K562 (cell line): Measurements from ENCODE around the gene CTIF. TPM values are rescaled to one million over a fixed set of nuclear protein-coding genes. Genes with fewer than 3 reads are reported as not detected.

Source experiments
- ATAC-seq: fragments of 200-7000 bp; cut with Tn5 transposase; 3 replicates; pipeline ENCODE4 v1.9.1; 2020; ENCODE audit warnings: moderate library complexity
- BruUV-seq: library from RNA; stranded (reverse); fragments of 400-500 nt; replicated peaks from 2 replicates; lab custom pipeline; 2021; lab: Mats Ljungman, UMichigan
- CTCF ChIA-PET: fragments of 300-600 bp; formaldehyde crosslinking; extraction: SDS; loops from one replicate; lab custom pipeline; 2021; ENCODE audit warnings: low intra/inter-chr PET ratio; lab: Yijun Ruan, JAX
- POLR2A ChIA-PET: fragments of 300-600, 350-650 bp; sonication (Branson Sonifier 250); formaldehyde crosslinking; extraction: SDS; loops from one replicate; lab custom pipeline; 2021; ENCODE audit warnings: antibody characterized with exemption, inconsistent platforms; lab: Yijun Ruan, JAX
- DNase-seq, 4 experiments: peaks; one replicate each; pipeline versions ENCODE4 v3.0.0 to v3.0.0-alpha.2; 2011 to 2018; ENCODE audit warnings: low spot score in 3 of 4, mixed read lengths in 3 of 4; ENCODE audit errors: extremely low read depth in 1 of 4
- FAIRE-seq: peaks from 2 replicates; lab custom pipeline; 2011; peaks lifted over from hg19 to GRCh38; lab: Jason Lieb, UNC
- H2AFZ ChIP-seq: 2 replicates; pipeline ENCODE4 v1.6.0; 2011; ENCODE audit warnings: low read depth, low read length, control low read depth, inconsistent platforms
- H3K27ac ChIP-seq: fragments of 200-600 bp; 3 replicates; pipeline ENCODE4 v1.8.0; 2011; ENCODE audit warnings: low read depth, mild to moderate bottlenecking, control low read depth, inconsistent platforms, low read length, moderate library complexity, mixed read lengths; ENCODE audit errors: extremely low read depth
- H3K27me3 ChIP-seq, 2 experiments: fragments of 300-600 bp in 1 of 2; 2 replicates in 1 of 2; 3 replicates in 1 of 2; pipeline versions ENCODE4 v1.6.0 to v1.8.0; 2011; ENCODE audit warnings: inconsistent platforms in 2 of 2, low read length in 2 of 2, mild to moderate bottlenecking in 1 of 2, mixed read lengths in 1 of 2, moderate library complexity in 1 of 2; ENCODE audit not compliant: control insufficient read depth in 2 of 2, insufficient read depth in 2 of 2
- H3K36me3 ChIP-seq: fragments of 300-600 bp; 3 replicates; pipeline ENCODE4 v1.8.0; 2011; ENCODE audit warnings: mild to moderate bottlenecking, low read length, inconsistent platforms; ENCODE audit not compliant: control insufficient read depth, insufficient read depth
- H3K4me1 ChIP-seq, 2 experiments: fragments of 200-600 bp in 1 of 2; replicated peaks in 1 of 2; 2 replicates in 1 of 2; 3 replicates in 1 of 2; pipeline versions ENCODE4 v1.5.1 to v1.8.0; 2011; ENCODE audit warnings: inconsistent platforms in 2 of 2, low read length in 2 of 2, mild to moderate bottlenecking in 1 of 2, mixed read lengths in 1 of 2, moderate library complexity in 1 of 2; ENCODE audit not compliant: control insufficient read depth in 2 of 2, insufficient read depth in 2 of 2
- H3K4me2 ChIP-seq: 2 replicates; pipeline ENCODE4 v1.6.1; 2011; ENCODE audit warnings: low read length, control low read depth, inconsistent platforms, mixed read lengths; ENCODE audit not compliant: insufficient read depth
- H3K4me3 ChIP-seq: fragments of 200-600 bp; sonication (generic), shearing (Covaris generic); 2 replicates; pipeline ENCODE4 v1.5.1; 2016; ENCODE audit warnings: control low read depth, inconsistent platforms
- H3K79me2 ChIP-seq: fragments of 200-600 bp; 3 replicates; pipeline ENCODE4 v1.8.0; 2011; ENCODE audit warnings: low read length, inconsistent platforms; ENCODE audit not compliant: control insufficient read depth, insufficient read depth
- H3K9ac ChIP-seq, 2 experiments: 2 replicates each; pipeline versions ENCODE4 v1.6.0 to v1.6.1; 2011; ENCODE audit warnings: low read depth in 2 of 2, low read length in 2 of 2, control low read depth in 1 of 2, inconsistent platforms in 1 of 2, mild to moderate bottlenecking in 1 of 2, mixed read lengths in 1 of 2; ENCODE audit not compliant: insufficient read depth in 1 of 2
- H3K9me1 ChIP-seq: one replicate; pipeline ENCODE4 v1.6.0; 2011; ENCODE audit warnings: inconsistent platforms, mild to moderate bottlenecking, low read length, moderate library complexity; ENCODE audit not compliant: control insufficient read depth, insufficient read depth
- H3K9me3 ChIP-seq: replicated peaks from 2 replicates; pipeline ENCODE4 v1.5.1; 2011; ENCODE audit warnings: low read depth, low read length, inconsistent platforms; ENCODE audit not compliant: control insufficient read depth, insufficient read depth
- H4K20me1 ChIP-seq: replicated peaks from 2 replicates; pipeline ENCODE4 v1.6.1; 2011; ENCODE audit warnings: low read length, inconsistent platforms, mixed read lengths; ENCODE audit not compliant: control insufficient read depth, insufficient read depth
- ESRRB ChIP-seq: fragments of 250-450 bp; sonication (Bioruptor Pico); IDR thresholded peaks from 2 replicates; pipeline ENCODE4 v1.5.0; 2020; ENCODE audit warnings: mild to moderate bottlenecking, moderate library complexity, borderline replicate concordance
- GTF3C2 ChIP-seq: IDR thresholded peaks from 3 replicates; pipeline ENCODE4 v1.6.1; 2011; ENCODE audit warnings: borderline replicate concordance, mild to moderate bottlenecking, moderate library complexity; ENCODE audit not compliant: insufficient read length; ENCODE audit errors: extremely low read depth
- HDAC3 ChIP-seq: fragments of 450-650 bp; IDR thresholded peaks from 2 replicates; pipeline ENCODE4 v1.6.1; 2018; ENCODE audit warnings: borderline replicate concordance, mild to moderate bottlenecking, moderate library complexity; ENCODE audit not compliant: partially characterized antibody
- PPARD ChIP-seq: fragments of 250-450 bp; sonication (Bioruptor Pico); IDR thresholded peaks from 2 replicates; pipeline ENCODE4 v1.8.0; 2022; ENCODE audit warnings: inconsistent platforms, mild to moderate bottlenecking, moderate library complexity
- SLC30A9 ChIP-seq: fragments of 250-450 bp; sonication (Bioruptor Pico); IDR thresholded peaks from 2 replicates; pipeline ENCODE4 v1.8.0; 2022; ENCODE audit warnings: mild to moderate bottlenecking, moderate library complexity
- SMC3 ChIP-seq: conservative IDR thresholded peaks from 2 replicates; pipeline ENCODE4 v1.6.1; 2011; ENCODE audit warnings: low read depth, low read length, improper control_type of control experiment; ENCODE audit not compliant: insufficient read depth
- ZKSCAN1 ChIP-seq: fragments of 150-350 bp; IDR thresholded peaks from 2 replicates; pipeline ENCODE4 v1.6.1; 2016; ENCODE audit warnings: low read depth, low read length
- ZNF124 ChIP-seq: sonication (generic); formaldehyde crosslinking; IDR thresholded peaks from 2 replicates; pipeline ENCODE4 v1.8.1; 2022; ENCODE audit warnings: missing genetic modification reagents
- ZNF780A ChIP-seq: fragments of 250-450 bp; sonication (Bioruptor Pico); IDR thresholded peaks from 2 replicates; pipeline ENCODE4 v1.5.0; 2021; ENCODE audit warnings: mild to moderate bottlenecking
- WGBS: fragments of 100-300 bp; shearing (Covaris generic); methylation state at CpG from one replicate; pipeline ENCODE4 v1.1.6; 2016; ENCODE audit warnings: low coverage, mixed read lengths; ENCODE audit not compliant: insufficient coverage; ENCODE audit errors: missing lambda C conversion rate; 5-methylcytosine and 5-hydroxymethylcytosine counted together
- in situ Hi-C: fragments of 300-500 bp; cut with MboI; formaldehyde crosslinking; loops from 4 replicates; pipeline ENCODE4 v1.15.0; 2018; ENCODE audit warnings: inconsistent platforms, mixed read lengths
- intact Hi-C: fragments of 100-400 bp; cut with micrococcal nuclease; formaldehyde crosslinking; loops from 2 replicates; pipeline ENCODE4 v1.14.2; 2022
- polyA plus RNA-seq, 8 experiments: library from polyadenylated mRNA; depleted of rRNA in 4 of 8; stranded (reverse) in 5 of 8; unstranded in 3 of 8; fragments of >200 nt; fragmentation: Nextera tagmentation in 2 of 8; fragmentation: Illumina TruSeq in 1 of 8; extraction: Ambion mirVana in 2 of 8; extraction: Trizol in 1 of 8; gene quantifications; 2 replicates each; pipeline versions ENCODE4 v1.2.1 to v1.2.3, GENCODE V29; 2011 to 2014; ENCODE audit warnings: inconsistent platforms in 1 of 8, missing spikeins in 1 of 8
- total RNA-seq, 7 experiments: library from RNA; depleted of rRNA in 6 of 7; stranded (reverse); fragments of >200 nt in 6 of 7; fragmentation: Illumina TruSeq in 2 of 7; extraction: Trizol in 2 of 7; gene quantifications; 2 replicates each; pipeline versions ENCODE4 v1.2.1 to v1.2.3, GENCODE V29; 2011 to 2021; ENCODE audit warnings: low replicate concordance in 1 of 7

CTIF gene
- total and polyA plus RNA-seq, 9 of the 15 experiments (the other 6 are each of a cell fraction or from before 2014, with no cell fraction given), result 0.17 to 11.5 (median 2.2) TPM

DNA sequence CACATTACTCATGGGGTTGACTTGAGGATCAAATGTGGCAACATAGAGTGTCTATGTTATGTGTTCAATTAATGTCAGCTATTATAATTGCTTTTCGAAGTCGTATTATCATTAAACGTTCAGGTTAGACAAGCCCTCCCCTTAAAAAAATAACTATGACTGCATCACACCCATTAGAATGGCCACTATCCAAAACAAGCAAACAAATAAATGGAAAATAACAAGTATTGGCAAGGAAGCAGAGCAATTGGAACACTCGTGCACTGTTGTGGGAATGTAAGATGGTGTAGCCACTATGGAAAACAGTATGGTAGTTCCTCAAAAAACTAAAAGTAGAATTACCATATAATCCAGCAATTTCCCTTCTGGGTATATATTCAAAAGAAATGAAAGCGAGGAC, 10.0 kb upstream of the CTIF start:
- Histone ChIP-seq H3K4me1 (no peaks in the 10 kb centered on the region; a peak in 1 of 5 replicates), H3K27ac (no peak overlapping the region), H3K27me3 (peaks cover 4 to 10% of the 10 kb centered on the region in 2 experiments; a peak in 4 of 5 replicates), H4K20me1 (no peaks in the 10 kb centered on the region), H3K4me2 (no peak overlapping the region), H3K9me1 (no peaks in the 10 kb centered on the region), H3K9me3 (no peaks in the 10 kb centered on the region), H3K9ac (no peak overlapping the region), H3K79me2 (no peaks in the 10 kb centered on the region), H2AFZ (no peak overlapping the region), H3K4me3 (no peak overlapping the region), H3K36me3 (no peaks in the 10 kb centered on the region)
- POLR2A ChIA-PET, result no interaction called here
- DNase-seq, result no peak
- 1% methylated on average over 5 of the region's 5 CpGs for WGBS
- in situ Hi-C loops (no loop called here), intact Hi-C loops (no loop called here)
- FAIRE-seq, result no peak
- ATAC-seq, result no peak
- CTCF ChIA-PET, result no interaction called here
- BruUV-seq, result no TSS peak
- TF ChIP-seq HDAC3, result no peak
- no peak for TF ChIP-seq ESRRB (CRISPR knock-in tag)
- no peak for TF ChIP-seq SLC30A9
- no peak for TF ChIP-seq SMC3
- TF ChIP-seq ZNF780A (CRISPR knock-in tag), result no peak
- TF ChIP-seq ZKSCAN1, result no peak
- no peak for TF ChIP-seq GTF3C2
- TF ChIP-seq ZNF124 (CRISPR knock-in tag), result no peak
- no peak for TF ChIP-seq PPARD (CRISPR knock-in tag)
